Right hindlimb (tissue), 1 donor: ENCODE data around the gene LAG3.

Experiments
- DNase-seq: peaks from one replicate; pipeline ENCODE4 v3.0.0-alpha.2; 2018

The LAG3 gene

DNA sequence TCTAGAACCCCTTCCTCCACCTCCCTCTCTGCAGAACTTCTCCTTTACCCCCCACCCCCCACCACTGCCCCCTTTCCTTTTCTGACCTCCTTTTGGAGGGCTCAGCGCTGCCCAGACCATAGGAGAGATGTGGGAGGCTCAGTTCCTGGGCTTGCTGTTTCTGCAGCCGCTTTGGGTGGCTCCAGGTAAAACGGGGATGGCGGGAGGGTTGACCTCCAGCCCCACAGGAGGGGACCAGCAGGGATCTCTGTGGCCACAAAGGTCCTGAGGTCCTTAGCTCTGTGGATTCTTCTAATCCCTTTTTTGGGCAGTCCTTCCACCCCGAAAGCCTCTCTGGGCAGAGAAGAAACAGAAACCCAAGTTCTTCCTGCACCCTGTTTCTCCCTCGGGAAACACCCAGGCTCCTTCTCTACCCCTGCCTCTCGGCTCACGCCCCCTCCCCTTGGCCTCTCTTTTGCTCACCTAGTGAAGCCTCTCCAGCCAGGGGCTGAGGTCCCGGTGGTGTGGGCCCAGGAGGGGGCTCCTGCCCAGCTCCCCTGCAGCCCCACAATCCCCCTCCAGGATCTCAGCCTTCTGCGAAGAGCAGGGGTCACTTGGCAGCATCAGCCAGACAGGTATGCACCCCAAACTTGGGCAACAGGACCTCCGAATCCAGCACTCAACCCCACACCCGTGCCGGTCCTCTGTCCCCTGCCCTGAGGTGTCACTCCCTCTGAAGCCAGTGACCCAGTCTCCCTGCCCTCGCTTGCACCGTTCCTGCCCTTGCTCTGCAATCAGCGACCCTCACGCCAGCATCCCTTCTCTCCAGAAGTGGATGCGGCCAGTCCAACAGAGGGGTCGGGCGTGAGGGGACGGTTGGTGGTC lies 638 bp downstream of the LAG3 start:
- no peak for DNase-seq

- no peak for DNase-seq
These were observed 1.5 kb downstream of the LAG3 start for GRCh38 chr12:6773590-6774351.

GRCh38 chr12:6774499-6775062 lies 2.3 kb downstream of the LAG3 start:
- DNase-seq, result no peak

DNA sequence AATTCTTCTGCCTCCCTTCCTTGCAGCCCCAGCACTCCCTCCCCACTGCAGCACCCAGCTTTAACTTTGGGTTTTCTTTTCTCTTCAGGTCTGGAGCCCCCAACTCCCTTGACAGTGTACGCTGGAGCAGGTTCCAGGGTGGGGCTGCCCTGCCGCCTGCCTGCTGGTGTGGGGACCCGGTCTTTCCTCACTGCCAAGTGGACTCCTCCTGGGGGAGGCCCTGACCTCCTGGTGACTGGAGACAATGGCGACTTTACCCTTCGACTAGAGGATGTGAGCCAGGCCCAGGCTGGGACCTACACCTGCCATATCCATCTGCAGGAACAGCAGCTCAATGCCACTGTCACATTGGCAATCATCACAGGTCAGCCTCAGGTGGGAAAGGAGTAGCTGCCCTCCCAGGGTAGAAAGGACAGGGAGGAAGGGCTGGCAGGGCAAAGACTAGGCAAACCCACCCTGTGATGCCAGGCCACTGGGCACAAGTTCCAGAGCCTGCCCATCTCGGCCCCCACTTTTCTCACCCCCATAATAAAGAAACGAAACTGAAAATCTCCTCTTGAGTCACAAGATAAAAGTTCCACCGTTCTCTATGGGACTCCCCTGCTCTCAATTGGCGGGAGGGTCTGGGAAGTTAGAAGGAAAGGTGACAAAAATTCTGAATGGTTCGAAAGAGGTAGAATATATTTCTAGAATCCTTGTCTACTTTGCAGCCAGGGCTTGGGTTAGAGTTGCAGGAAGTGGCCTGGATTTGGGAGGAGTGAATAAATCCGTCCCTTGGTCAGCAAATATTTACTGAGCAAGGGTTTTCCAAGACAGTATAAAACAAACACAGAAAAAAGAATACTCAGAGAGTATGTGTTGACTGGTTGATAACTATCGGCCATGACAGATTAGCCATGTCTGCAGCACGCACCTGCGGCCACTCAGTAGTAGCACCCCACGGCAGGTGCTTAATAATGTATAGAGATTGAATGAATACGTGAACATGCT lies 3.2 kb downstream of the LAG3 start:
- no peak for DNase-seq

- DNase-seq, result no peak
These were observed 5.1 kb downstream of the LAG3 start for GRCh38 chr12:6777386-6777785.

GRCh38 chr12:6778217-6778573 lies 5.9 kb downstream of the LAG3 start:
- DNase-seq, result no peak

GRCh38 chr12:6778574-6779550 lies 6.5 kb downstream of the LAG3 start:
- peak; percentile 97 for DNase-seq

GRCh38 chr12:6779708-6780432 lies 7.5 kb downstream of the LAG3 start:
- no peak for DNase-seq

DNA sequence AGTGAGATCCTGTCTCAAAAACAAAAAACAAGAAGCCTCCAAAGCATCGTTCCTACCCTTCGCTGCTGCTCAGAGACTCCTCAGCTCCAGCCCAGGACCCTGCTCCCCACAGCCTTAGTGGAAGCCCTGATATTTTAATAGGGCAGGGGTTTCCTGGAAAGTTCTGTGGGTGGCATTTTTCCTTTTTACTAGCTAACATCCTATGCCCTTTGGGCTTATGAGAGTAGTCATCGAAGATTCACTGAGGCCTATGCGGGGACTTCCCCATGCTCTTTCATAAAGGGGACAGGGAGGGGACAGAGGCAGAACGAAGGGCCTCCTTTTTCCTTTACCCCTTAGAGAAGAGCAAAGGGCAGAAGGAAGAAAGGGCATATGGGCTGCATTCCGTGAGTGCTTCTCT lies 8.3 kb downstream of the LAG3 start:
- no peak for DNase-seq

GRCh38 chr12:6782119-6782518 lies 9.8 kb downstream of the LAG3 start:
- DNase-seq, result no peak

GRCh38 chr12:6782850-6783566 lies 10.7 kb downstream of the LAG3 start:
- DNase-seq, result no peak

- no peak for DNase-seq
These were observed 11.5 kb downstream of the LAG3 start for GRCh38 chr12:6783828-6784227.

DNA sequence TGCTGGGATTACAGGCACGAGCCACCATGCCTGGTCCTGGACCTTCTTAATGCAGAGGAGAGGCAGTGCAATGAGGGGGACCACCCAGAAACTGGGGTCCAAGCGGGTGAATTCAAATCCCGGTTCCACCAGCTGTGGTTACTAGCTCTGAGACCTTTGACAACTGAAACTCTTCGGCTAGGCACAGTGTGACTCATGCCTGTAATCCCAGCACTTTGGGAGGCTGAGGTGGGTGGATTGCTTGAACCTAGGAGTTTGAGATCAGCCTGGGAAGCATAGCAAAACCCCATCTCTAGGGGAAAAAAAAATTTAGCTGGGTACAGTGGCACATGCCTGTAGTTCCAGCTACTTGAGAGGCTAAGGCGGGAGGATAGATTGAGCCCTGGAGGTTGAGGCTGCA lies 12.0 kb downstream of the LAG3 start:
- no peak for DNase-seq

DNA sequence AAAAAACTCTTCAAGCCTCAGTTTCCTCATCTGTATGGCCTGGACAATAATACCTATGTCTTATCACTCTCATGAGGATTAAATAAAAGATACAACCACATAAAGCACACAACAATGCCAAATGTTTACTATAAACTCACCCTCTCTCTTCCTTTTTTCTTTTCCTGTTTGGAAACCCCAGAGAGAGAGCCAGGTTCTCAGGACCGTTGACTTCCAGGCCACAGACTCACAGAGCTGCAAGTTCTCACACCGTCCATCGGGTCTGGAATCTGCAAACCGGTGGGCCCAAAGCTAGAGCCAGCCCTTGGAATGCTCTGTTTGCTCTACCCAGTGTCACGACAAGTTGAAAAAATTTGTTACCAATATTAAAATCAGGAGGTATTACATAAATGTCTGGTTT lies 12.4 kb downstream of the LAG3 start:
- DNase-seq, result no peak

DNA sequence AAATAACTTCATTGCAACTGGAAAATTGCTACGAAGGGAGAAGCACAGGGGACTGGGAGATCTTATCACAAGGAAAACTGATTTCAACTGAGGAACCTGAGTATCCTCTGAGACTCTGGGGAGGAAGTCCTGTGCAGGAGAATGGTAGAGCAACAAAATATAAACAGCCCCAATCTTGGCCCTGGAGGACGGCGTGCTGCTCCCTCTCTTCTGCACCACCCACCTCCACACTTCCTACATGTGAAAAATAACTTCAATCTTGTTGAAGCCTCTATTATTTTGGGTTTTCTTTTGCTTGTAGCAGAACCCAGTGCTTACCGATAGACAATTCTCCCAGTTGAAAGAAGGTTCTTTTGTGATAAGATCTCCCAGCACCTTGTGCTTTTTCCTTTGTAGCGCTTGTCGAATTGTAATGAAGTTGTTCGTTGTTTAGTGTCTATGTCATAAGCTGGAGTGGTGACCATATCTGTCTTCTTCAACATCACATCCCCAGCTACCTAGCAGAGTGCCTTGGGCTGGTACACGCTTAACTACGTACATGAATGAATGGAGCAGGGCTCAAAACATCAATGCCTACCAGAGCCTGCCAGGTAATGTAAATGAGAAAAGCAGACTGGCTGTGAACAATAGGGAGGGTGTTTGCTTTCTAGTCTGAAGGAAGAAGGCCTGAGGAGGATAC lies 14.2 kb downstream of the LAG3 start:
- DNase-seq, result no peak

GRCh38 chr12:6787309-6787708 lies 15.0 kb downstream of the LAG3 start:
- DNase-seq, result no peak

DNA sequence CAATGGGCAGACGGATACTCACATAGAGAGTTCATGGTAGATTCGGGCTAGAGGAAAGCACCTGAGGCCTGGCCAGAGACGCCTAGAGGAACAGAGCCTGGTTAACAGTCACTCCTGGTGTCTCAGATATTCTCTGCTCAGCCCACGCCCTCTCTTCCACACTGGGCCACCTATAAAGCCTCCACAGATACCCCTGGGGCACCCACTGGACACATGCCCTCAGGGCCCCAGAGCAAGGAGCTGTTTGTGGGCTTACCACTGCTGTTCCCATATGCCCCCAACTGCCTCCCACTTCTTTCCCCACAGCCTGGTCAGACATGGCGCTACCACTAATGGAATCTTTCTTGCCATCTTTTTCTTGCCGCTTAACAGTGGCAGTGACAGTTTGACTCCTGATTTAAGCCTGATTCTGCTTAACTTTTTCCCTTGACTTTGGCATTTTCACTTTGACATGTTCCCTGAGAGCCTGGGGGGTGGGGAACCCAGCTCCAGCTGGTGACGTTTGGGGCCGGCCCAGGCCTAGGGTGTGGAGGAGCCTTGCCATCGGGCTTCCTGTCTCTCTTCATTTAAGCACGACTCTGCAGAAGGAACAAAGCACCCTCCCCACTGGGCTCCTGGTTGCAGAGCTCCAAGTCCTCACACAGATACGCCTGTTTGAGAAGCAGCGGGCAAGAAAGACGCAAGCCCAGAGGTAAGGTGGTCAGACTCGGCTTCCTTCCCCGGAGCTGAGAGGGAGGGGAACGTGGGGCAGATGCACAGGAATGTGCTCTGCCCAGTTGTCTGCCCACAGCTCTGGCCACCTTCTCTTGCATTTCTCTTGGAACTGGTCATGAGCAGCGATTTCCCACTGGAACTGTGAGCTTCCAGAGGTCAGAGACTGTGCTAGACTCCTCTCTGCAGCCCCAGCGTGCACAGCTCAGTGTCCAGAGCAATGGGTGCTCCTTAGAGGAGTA lies 16.9 kb downstream of the LAG3 start, which contains the start of gene CD4:
Gene CD4, plus strand, starts transcription at position 557 of the 953 bp plus-strand sequence. CDS start 10,611 bp downstream, outside the sequence.
- no peak for DNase-seq
